Stimulated activated CD4-positive, alpha-beta T cell treated with anti-CD3 and anti-CD28 coated beads, Interleukin-15, amount 100 ng/mL, for 1 hour (primary cell): Measurements from ENCODE around the gene SNAP25.

ENCODE experiments used
- DNase-seq, 2 donors: peaks; one replicate each; pipeline ENCODE4 v3.0.0-alpha.2; 2020; ENCODE audit warnings: low read depth in 1 of 2, low spot score in 1 of 2

Gene SNAP25

GRCh38 chr20:10300582-10301446 is 82.2 kb downstream of the SNAP25 start:
- no peak for DNase-seq

- DNase-seq = no peak
Observed at GRCh38 chr20:10303852-10304251, 85.2 kb downstream of the SNAP25 start.

GRCh38 chr20:10304471-10305046 is 85.9 kb downstream of the SNAP25 start:
- no peak for DNase-seq

GRCh38 chr20:10306440-10307358 is 88.1 kb downstream of the SNAP25 start:
- DNase-seq = no peak

- DNase-seq = no peak
Observed at GRCh38 chr20:10307359-10307735, 88.7 kb downstream of the SNAP25 start.

GRCh38 chr20:10308652-10309051 is 90.0 kb downstream of the SNAP25 start:
- no peak for DNase-seq

GRCh38 chr20:10309326-10309725 is 90.7 kb downstream of the SNAP25 start:
- DNase-seq = no peak

GRCh38 chr20:10312111-10312510 is 93.5 kb downstream of the SNAP25 start:
- no peak for DNase-seq

- DNase-seq = no peak
Observed at GRCh38 chr20:10313215-10313614, 94.6 kb downstream of the SNAP25 start.

GRCh38 chr20:10313701-10314100 is 95.1 kb downstream of the SNAP25 start:
- DNase-seq = no peak

- DNase-seq = no peak
Observed at GRCh38 chr20:10314198-10314597, 95.6 kb downstream of the SNAP25 start.

- DNase-seq = no peak
Observed at GRCh38 chr20:10315138-10315537, 96.5 kb downstream of the SNAP25 start.

- no peak for DNase-seq
Observed at GRCh38 chr20:10316582-10316981, 98.0 kb downstream of the SNAP25 start.

- DNase-seq = no peak
Observed at GRCh38 chr20:10318291-10319024, 99.8 kb downstream of the SNAP25 start.

GRCh38 chr20:10319855-10320254 is 101.2 kb downstream of the SNAP25 start:
- no peak for DNase-seq

GRCh38 chr20:10321138-10321717 is 102.6 kb downstream of the SNAP25 start:
- DNase-seq = no peak

- no peak for DNase-seq
Observed at GRCh38 chr20:10322073-10323012, 103.7 kb downstream of the SNAP25 start.

- DNase-seq = no peak
Observed at GRCh38 chr20:10323729-10324128, 105.1 kb downstream of the SNAP25 start.

- DNase-seq = no peak
Observed at GRCh38 chr20:10324198-10324847, 105.7 kb downstream of the SNAP25 start.
